ENCODE data around the gene ZP1.

DNA sequence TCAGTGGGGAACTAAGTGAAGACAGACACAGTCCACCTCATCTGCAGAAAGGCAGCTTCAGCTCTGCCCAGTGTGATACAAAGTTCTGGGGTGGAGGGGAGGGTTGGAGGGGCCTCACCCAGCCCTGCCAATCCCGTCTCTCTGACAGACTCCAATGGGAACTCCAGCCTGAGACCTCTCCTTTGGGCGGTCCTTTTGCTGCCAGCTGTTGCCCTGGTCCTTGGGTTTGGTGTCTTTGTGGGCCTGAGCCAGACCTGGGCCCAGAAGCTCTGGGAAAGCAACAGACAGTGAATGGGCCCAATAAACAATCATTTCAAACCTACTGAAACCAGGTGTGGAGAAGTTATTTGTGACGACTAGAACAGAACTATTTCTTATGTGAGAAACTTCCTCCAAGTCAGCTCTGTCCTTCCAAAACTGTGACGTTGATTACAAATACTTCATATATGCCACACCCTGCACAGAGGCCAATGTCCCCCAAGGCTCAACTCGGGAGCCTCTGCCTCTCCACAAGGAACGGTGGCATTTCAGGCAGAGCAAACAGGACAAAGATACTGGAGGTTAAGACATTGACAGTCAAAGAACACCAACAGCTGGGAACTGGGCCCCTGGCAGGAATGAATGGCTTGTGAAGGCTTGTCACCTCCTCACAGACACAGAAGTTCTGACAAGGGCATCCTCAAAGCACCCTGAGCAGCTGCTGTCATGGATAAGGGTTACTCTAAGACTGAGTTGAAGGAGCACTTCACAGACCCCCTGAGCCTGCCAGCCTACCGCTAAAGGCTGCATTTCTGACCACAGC lies 8.2 kb downstream of the ZP1 start:
- TF ChIP-seq, protein P1, sequence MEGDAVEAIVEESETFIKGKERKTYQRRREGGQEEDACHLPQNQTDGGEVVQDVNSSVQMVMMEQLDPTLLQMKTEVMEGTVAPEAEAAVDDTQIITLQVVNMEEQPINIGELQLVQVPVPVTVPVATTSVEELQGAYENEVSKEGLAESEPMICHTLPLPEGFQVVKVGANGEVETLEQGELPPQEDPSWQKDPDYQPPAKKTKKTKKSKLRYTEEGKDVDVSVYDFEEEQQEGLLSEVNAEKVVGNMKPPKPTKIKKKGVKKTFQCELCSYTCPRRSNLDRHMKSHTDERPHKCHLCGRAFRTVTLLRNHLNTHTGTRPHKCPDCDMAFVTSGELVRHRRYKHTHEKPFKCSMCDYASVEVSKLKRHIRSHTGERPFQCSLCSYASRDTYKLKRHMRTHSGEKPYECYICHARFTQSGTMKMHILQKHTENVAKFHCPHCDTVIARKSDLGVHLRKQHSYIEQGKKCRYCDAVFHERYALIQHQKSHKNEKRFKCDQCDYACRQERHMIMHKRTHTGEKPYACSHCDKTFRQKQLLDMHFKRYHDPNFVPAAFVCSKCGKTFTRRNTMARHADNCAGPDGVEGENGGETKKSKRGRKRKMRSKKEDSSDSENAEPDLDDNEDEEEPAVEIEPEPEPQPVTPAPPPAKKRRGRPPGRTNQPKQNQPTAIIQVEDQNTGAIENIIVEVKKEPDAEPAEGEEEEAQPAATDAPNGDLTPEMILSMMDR (IDR thresholded peaks at IDR 0.05): no peak
- no peak for TF ChIP-seq POLR2A (IDR thresholded peaks at IDR 0.05)
